ENCODE measurements around the gene KIF1B.
"Not testable (repeated sequence)": the region's sequence is repeated elsewhere in the genome, so short reads cannot be mapped to it uniquely, and the experiment has no call there.

KIF1B gene

GRCh38 chr1:10225573-10225972, 15.2 kb downstream of the KIF1B start:
- H3K27ac ChIP-seq = no peak overlapping the region
- DNase-seq (ENCODE audit: low read depth, low spot score) = no peak

GRCh38 chr1:10228528-10228927, 18.2 kb downstream of the KIF1B start:
- no peak for DNase-seq (ENCODE audit: low read depth, low spot score)
- no peak overlapping the region for H3K27ac ChIP-seq

DNA sequence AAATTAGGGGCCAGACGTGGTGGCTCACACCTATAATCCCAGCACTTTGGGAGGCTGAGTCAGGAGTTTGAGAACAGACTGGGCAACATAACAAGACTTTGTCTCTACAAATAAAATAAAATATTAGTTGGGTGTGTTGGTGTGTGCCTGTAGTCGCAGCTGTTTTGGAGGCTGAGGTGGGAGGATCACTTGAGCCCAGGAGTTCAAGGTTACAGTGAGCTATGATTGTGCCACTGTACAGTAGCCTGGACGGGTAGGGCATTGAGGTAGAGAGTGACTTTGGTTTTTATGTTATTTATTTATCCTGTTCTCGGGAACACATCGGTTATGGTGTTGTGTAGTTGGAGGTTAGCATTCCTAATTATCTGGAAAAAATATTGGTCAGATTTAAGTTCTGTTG, 19.5 kb downstream of the KIF1B start:
- no peak overlapping the region for H3K27ac ChIP-seq
- DNase-seq (ENCODE audit: low read depth, low spot score) = no peak

DNA sequence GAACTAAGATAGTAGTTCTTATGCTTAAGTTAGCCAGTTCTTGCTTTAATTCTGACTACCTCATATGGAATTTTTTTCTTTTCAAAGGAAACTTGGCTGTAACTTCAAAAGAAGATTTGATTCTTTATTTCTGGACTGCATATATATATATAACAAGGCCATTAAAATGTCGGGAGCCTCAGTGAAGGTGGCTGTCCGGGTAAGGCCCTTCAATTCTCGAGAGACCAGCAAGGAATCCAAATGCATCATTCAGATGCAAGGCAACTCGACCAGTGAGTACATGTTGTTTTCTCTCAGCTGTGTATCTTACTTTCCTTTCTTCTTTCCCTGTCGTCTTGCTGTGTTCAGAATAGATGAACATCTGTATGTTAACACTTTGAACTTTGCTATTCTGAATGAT, 21.8 kb downstream of the KIF1B start:
- DNase-seq (ENCODE audit: low read depth, low spot score) = no peak
- no peak overlapping the region for H3K27ac ChIP-seq

DNA sequence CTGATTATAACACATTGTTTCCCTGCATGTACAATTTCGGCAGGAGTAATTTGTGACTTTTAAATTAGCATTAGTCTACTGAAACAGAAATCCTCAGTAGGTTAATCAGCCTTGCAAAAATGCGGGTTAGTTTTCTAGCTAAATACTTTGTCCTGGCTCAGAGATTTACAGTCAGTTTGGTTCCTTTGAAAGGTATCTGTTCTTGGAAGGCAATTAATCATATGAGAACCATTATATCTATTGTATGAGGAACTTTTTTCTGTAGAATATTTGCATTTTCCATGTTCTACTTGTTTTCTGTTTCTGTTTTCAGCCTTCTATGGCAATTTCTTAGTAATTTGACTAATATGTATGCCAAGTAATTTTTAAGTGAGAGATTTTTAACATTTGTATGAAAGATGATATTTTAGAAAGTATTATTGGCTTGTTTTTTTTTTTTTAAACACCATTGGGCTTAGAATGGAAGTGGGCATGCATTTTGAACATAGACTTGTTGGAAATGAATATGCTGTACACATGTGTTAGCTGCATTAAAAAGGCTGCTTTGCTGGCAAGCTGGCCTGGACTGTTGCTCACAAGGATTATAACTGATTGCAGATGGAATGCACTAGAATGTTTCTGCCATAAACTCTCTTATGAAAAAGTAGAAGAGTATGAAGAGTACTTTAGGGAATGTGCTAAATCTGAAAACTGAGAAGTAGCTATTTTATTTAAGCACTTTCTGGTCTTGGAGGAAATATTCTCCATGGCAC, 26.2 kb downstream of the KIF1B start:
- no peak for DNase-seq (ENCODE audit: low read depth, low spot score)

GRCh38 chr1:10237157-10237539, 26.8 kb downstream of the KIF1B start:
- no peak for DNase-seq (ENCODE audit: low read depth, low spot score)
- no peak overlapping the region for H3K27ac ChIP-seq

More for the DNA sequence above, 26.2 kb downstream of the KIF1B start:
- no peak overlapping the region for H3K27ac ChIP-seq

GRCh38 chr1:10242135-10242534, 31.8 kb downstream of the KIF1B start:
- H3K27ac ChIP-seq = no peak overlapping the region
- DNase-seq (ENCODE audit: low read depth, low spot score) = no peak

- DNase-seq (ENCODE audit: low read depth, low spot score) = no peak
- H3K27ac ChIP-seq = no peak overlapping the region
Observed at GRCh38 chr1:10242811-10243210, 32.4 kb downstream of the KIF1B start.

DNA sequence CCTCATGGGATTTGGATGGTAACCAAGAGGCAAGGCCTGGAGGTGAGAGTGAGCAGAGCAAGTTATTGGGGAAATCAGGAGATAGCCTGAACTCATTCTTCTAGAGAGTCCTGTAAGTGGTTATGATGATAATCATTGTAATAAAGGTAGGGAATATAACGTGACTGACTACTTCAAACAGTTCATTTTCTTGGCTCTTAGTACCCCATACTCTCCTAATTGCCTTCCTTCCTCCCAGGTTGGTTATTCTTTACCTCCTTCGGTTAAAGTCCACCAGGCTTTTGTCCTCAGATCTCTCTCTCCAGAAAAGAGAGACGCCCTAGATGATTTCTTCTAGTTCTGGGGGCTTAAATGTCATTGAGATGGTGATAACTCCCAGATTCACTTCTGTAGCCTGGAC, 35.3 kb downstream of the KIF1B start:
- no peak for DNase-seq (ENCODE audit: low read depth, low spot score)
- H3K27ac ChIP-seq = no peak overlapping the region

DNA sequence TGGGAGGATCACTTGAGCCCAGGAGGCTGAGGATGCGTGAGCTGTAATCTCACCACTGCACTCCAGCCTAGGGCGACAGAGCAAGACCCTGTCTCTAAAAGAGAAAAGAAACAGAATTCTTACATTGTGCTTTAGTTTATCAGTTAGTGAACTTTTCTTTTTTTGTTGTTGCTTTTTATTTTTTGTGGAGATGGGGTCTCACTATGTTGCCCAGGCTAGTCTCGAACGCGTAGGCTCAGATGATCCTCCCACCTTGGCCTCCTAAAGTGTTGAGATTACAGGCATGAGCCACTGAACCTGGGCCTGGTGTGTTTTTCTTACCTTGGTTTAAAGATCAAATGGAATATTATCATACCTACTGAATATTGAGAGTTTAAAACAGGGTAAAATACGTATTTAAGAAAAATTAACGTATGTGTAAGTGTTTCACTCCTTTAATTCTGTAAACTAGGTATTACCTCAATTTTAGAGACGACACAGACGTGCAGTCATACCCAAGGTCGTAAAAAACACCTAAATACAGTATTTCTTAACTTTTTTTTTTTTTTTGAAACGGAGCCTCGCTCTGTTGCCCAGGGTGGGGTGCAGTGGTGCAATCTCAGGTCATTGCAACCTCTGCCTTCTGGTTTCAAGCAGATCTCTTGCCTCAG, 39.6 kb downstream of the KIF1B start:
- H3K27ac ChIP-seq = no peak overlapping the region
- no peak for DNase-seq (ENCODE audit: low read depth, low spot score)

- DNase-seq (ENCODE audit: low read depth, low spot score) = no peak
- peak overlapping the region; percentile 32 for H3K27ac ChIP-seq
Observed at GRCh38 chr1:10250663-10251062, 40.3 kb downstream of the KIF1B start.

- DNase-seq (ENCODE audit: low read depth, low spot score) = peak; percentile 12
- peak overlapping the region; percentile 32 for H3K27ac ChIP-seq
Observed at GRCh38 chr1:10251325-10252108, 41.1 kb downstream of the KIF1B start.

GRCh38 chr1:10252508-10252907, 42.1 kb downstream of the KIF1B start:
- H3K27ac ChIP-seq = peak overlapping the region; percentile 32
- no peak for DNase-seq (ENCODE audit: low read depth, low spot score)

DNA sequence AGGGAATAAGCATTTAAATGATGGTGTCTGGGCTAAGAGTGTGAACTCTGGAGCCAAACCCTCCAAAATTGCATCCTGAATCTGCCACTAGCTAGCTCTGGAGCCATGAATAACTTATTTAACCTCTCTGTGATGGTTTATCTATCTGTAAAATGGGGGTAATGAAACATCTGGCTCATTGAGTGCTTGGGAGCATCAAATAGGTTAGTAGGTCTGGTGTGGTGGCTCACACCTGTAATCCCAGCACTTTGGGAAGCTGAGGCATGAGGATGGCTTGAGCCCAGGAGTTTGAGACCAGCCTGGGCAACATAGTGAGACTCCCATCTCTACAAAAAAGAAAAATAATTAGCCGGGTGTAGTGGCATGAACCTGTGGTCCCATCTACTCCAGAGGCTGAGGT, 42.8 kb downstream of the KIF1B start:
- DNase-seq (ENCODE audit: low read depth, low spot score) = no peak
- H3K27ac ChIP-seq = no peak overlapping the region

- no peak overlapping the region for H3K27ac ChIP-seq
- DNase-seq (ENCODE audit: low read depth, low spot score) = peak; percentile 14
Observed at GRCh38 chr1:10253755-10254154, 43.4 kb downstream of the KIF1B start.

DNA sequence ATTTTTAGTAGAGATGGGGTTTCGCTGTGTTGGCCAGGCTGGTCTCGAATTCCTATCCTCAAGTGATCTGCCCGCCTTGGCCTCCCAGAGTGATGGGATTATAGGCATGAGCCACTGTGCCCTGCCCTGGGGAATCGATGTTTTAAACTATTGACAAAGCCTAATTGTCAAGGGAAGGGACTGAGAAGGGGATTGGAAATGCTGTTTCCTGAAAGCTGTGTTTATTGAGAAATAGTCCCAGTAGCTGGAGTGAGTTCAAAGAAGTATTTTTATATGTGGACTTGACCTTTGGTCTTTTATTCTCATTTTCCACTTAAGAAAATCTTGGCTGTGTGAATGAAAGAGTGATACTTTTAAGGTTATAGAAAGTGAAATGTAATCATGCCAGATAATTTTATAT, 47.5 kb downstream of the KIF1B start:
- H3K27ac ChIP-seq = no peak overlapping the region
- no peak for DNase-seq (ENCODE audit: low read depth, low spot score)

DNA sequence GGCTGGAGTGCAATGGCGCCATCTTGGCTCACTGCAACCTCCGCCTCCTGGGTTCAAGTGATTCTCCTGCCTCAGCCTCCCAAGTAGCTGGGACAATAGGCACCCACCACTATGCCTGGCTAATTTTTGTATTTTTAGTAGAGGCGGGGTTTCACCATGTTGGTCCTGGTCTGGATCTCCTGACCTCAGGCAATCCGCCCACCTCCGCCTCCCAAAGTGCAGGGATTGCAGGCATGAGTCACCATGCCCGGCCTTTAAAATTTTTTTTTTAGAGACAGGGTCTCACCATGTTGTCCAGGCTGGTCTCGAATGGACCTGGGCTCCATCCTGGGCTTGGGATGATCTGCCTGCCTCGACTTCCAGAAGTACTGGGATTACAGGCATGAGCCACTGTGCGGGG, 49.2 kb downstream of the KIF1B start:
- not testable (repeated sequence) for H3K27ac ChIP-seq

GRCh38 chr1:10263450-10264082, 53.2 kb downstream of the KIF1B start:
- DNase-seq (ENCODE audit: low read depth, low spot score) = no peak
- peak overlapping the region; percentile 1 for H3K27ac ChIP-seq

More for the DNA sequence above, 49.2 kb downstream of the KIF1B start:
- not testable (repeated sequence) for DNase-seq (ENCODE audit: low read depth, low spot score)

- H3K27ac ChIP-seq = no peak overlapping the region
- no peak for DNase-seq (ENCODE audit: low read depth, low spot score)
Observed at GRCh38 chr1:10265027-10265426, 54.7 kb downstream of the KIF1B start.

DNA sequence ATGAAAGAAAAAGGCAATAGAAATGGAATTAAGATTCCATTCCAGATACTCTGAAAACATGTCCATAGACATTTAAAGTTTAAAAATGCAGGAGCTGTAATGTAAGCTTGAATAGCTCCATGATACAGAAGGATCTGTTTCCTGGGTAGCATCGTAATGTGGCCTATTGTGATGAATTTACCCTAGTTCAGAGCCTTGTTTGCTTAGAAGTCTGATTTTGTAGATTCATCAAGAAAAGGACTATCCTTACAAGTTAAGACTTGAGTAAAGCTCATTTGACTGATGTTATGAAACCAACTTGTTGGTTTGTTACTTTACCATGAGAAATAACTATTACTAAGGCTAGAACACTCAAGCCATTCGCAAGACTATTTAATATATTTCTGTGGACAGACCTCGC, 55.5 kb downstream of the KIF1B start:
- DNase-seq (ENCODE audit: low read depth, low spot score) = no peak
- no peak overlapping the region for H3K27ac ChIP-seq

DNA sequence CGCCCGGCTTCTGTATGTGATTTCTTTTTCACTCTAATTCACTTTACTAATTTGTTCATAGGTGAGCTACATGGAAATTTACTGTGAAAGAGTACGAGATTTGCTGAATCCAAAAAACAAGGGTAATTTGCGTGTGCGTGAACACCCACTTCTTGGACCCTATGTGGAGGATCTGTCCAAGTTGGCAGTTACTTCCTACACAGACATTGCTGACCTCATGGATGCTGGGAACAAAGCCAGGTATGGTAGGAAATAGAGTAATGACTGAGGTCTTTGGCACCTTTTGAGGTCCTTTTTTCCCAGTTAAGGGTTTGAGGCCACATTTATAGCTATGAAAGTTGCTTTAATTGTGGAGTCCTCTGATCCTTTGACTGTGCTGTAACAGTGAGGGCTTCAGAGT, 56.9 kb downstream of the KIF1B start:
- DNase-seq (ENCODE audit: low read depth, low spot score) = no peak
- H3K27ac ChIP-seq = no peak overlapping the region
